Heart left ventricle (tissue), 16 donors: ENCODE measurements around the gene PREX1. TPM values are rescaled to one million over a fixed set of nuclear protein-coding genes. Genes with fewer than 3 reads are reported as not detected.

Experiments used
- ATAC-seq, 4 donors: fragments of 200-7000 bp; cut with Tn5 transposase; one replicate each; pipeline ENCODE4 v1.9.1; 2020 to 2022; ENCODE audit warnings: moderate library complexity in 4 of 4, mild to moderate bottlenecking in 3 of 4, moderate number of reproducible peaks in 1 of 4
- DNase-seq, 5 donors: peaks; one replicate each; pipeline ENCODE4 v3.0.0-alpha.2; 2020
- H3K27ac ChIP-seq, 12 donors: fragments of 200-600 bp; sonication (generic) in 4 of 12; one replicate each; pipeline versions ENCODE4 v1.5.0 to v1.8.0; 2016 to 2022; ENCODE audit warnings: mild to moderate bottlenecking in 2 of 12
- H3K27me3 ChIP-seq, 9 donors: fragments of 200-600 bp; sonication (generic) in 2 of 9; one replicate each; pipeline versions ENCODE4 v1.5.1 to v1.8.0; 2016 to 2022; ENCODE audit warnings: mild to moderate bottlenecking in 3 of 9
- H3K36me3 ChIP-seq, 9 donors: fragments of 200-600 bp; sonication (generic) in 2 of 9; one replicate each; pipeline versions ENCODE4 v1.5.0 to v1.8.0; 2018 to 2022; ENCODE audit warnings: mild to moderate bottlenecking in 2 of 9
- H3K4me1 ChIP-seq, 12 donors: fragments of 200-600 bp; sonication (generic) in 4 of 12; one replicate each; pipeline versions ENCODE4 v1.5.0 to v1.8.0; 2016 to 2022; ENCODE audit warnings: mild to moderate bottlenecking in 3 of 12
- H3K4me3 ChIP-seq, 12 donors: fragments of 200-600 bp; sonication (generic) in 4 of 12; one replicate each; pipeline versions ENCODE4 v1.5.0 to v1.8.0; 2017 to 2022; ENCODE audit warnings: mild to moderate bottlenecking in 9 of 12, moderate library complexity in 4 of 12
- H3K9me3 ChIP-seq, 12 donors: fragments of 200-600 bp; sonication (generic) in 4 of 12; one replicate each; pipeline versions ENCODE4 v1.5.0 to v1.8.0; 2016 to 2022; ENCODE audit warnings: mild to moderate bottlenecking in 1 of 12
- POLR2A ChIP-seq, 2 donors: fragments of 450-650 bp; IDR thresholded peaks; one replicate each; pipeline ENCODE4 v1.6.1; 2017; ENCODE audit warnings: antibody characterized with exemption in 2 of 2, mild to moderate bottlenecking in 2 of 2, moderate library complexity in 2 of 2
- WGBS, 4 donors: extraction: QIAGEN DNeasy Blood & Tissue Kit in 2 of 4; methylation state at CpG; one replicate each; pipeline versions ENCODE4 v1.1.5 to v1.1.7; 2013 to 2018; 5-methylcytosine and 5-hydroxymethylcytosine counted together
- intact Hi-C, 10 donors: fragments of 100-400 bp; cut with DNase I; formaldehyde crosslinking; loops; one replicate each; pipeline versions ENCODE4 v1.11.1 to v1.14.2; 2022
- polyA plus RNA-seq, 2 donors: library from polyadenylated mRNA; stranded (reverse); fragments of 200-250 nt; gene quantifications; one replicate each; pipeline ENCODE4 v1.2.3, GENCODE V29; 2013
- total RNA-seq, 9 donors: library from RNA; depleted of rRNA in 2 of 9; stranded (reverse); fragments of >200 nt in 2 of 9; fragmentation: NEBNext Ultra II Directional in 3 of 9; extraction: Animal tissue kit (Norgen Biotek cat#: 25700) in 3 of 9; gene quantifications; one replicate each; pipeline versions ENCODE4 v1.1.0 to v1.2.4, GENCODE V29; 2016 to 2023
- TF ChIP-seq, protein P1 (sequence below), 12 donors: fragments of 200-600 bp; sonication (generic) in 4 of 12; IDR thresholded peaks; one replicate each; pipeline versions ENCODE4 v1.5.0 to v1.8.0; 2018 to 2022; ENCODE audit warnings: antibody characterized with exemption in 12 of 12, mild to moderate bottlenecking in 5 of 12
- donor health status: ischemic (EF 13 %, LVEDD 7.1; RV severe dilation, severe dysfunction).
- donor health status: healthy with polysubstance abuse.
- donor health status: DM: no; HTN: yes; CAD: no.
- donor health status: DM: no; HTN: no; CAD: no.
- donor health status: ischemic (EF 25% LVEDD 6.9; RV normal size, moderate dysfunction).
- donor health status: ischemic (EF 25% LVEDD 5.7; RV mildly dilated, moderate dysfunction).
- donor health status: healthy.
- donor health status: DM: yes; HTN: yes; CAD: no.
- donor health status: ischemic (EF 35%, LVEDD 5.7; RV mildly dilated, moderate dysfunction).
- donor health status: nonischemic (EF 11% LVEDD 7.7; RV severe dilation, severe dysfunction).
- donor health status: DM: yes; HTN: yes; CAD: no.
- donor health status: PGD.
- donor health status: ischemic (EF 29% LVEDD 5.4; RV normal size, mild dysfunction).
- donor health status: nonischemic (EF 23%, LVEDD 6.1; RV moderate dilation, normal function).

PREX1 gene
- total and polyA plus RNA-seq, 11 donors, result 7.2 to 41.5 (median 11.9) TPM

DNA sequence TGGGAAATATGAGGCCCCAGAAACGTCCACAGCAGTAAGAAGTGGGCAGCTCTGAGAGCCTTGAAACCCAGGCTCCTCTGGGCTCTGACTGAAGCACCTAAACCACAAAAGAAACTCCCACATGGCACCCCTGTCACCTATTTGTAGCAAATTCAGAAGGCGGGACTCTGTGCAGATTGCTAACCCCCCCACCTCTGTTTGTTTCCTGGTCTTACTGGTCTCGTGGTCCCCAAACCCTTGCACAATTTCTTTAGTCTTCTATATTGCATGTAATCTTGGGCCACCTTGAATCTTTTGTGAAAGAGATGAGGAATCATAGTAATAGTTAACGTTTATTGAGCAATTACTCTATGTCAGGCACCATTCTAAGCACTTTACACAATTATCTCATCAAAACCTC lies 154.3 kb downstream of the PREX1 start:
- H3K27ac ChIP-seq, result no peak overlapping the region
- no peaks in the 10 kb centered on the region for H3K9me3 ChIP-seq
- TF ChIP-seq, protein P1, sequence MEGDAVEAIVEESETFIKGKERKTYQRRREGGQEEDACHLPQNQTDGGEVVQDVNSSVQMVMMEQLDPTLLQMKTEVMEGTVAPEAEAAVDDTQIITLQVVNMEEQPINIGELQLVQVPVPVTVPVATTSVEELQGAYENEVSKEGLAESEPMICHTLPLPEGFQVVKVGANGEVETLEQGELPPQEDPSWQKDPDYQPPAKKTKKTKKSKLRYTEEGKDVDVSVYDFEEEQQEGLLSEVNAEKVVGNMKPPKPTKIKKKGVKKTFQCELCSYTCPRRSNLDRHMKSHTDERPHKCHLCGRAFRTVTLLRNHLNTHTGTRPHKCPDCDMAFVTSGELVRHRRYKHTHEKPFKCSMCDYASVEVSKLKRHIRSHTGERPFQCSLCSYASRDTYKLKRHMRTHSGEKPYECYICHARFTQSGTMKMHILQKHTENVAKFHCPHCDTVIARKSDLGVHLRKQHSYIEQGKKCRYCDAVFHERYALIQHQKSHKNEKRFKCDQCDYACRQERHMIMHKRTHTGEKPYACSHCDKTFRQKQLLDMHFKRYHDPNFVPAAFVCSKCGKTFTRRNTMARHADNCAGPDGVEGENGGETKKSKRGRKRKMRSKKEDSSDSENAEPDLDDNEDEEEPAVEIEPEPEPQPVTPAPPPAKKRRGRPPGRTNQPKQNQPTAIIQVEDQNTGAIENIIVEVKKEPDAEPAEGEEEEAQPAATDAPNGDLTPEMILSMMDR (IDR thresholded peaks at IDR 0.05), result no peak
- no peak for TF ChIP-seq POLR2A (IDR thresholded peaks at IDR 0.05)
- DNase-seq, result no peak
- 89 to 93% (median 90%) methylated on average over 4 of the region's 4 CpGs for WGBS, 4 donors
- no peak overlapping the region for H3K4me3 ChIP-seq
- intact Hi-C loops, result no loop called here
- H3K4me1 ChIP-seq, result peaks cover 0 to 9% (median under 1%) of the 10 kb centered on the region in 12 donors
- no peaks in the 10 kb centered on the region for H3K27me3 ChIP-seq
- H3K36me3 ChIP-seq, result peaks cover 0 to 74% (median 3%) of the 10 kb centered on the region in 9 donors
- no peak for ATAC-seq

- Histone ChIP-seq H3K27ac (no peak overlapping the region), H3K4me1 (peaks cover 0 to 9% (median 2%) of the 10 kb centered on the region in 12 donors), H3K4me3 (no peak overlapping the region), H3K9me3 (no peaks in the 10 kb centered on the region), H3K27me3 (no peaks in the 10 kb centered on the region), H3K36me3 (peaks cover 0 to 69% (median 3%) of the 10 kb centered on the region in 9 donors)
- DNase-seq (no peak), ATAC-seq (no peak)
- intact Hi-C loops, result no loop called here
- 81 to 96% (median 95%) methylated on average over 8 of the region's 8 CpGs for WGBS, 4 donors
- TF ChIP-seq, protein P1 (IDR thresholded peaks at IDR 0.05), result no peak
- TF ChIP-seq POLR2A (IDR thresholded peaks at IDR 0.05), result no peak
Observed at GRCh38 chr20:48672324-48672723, 155.5 kb downstream of the PREX1 start.

- WGBS, 4 donors, result 82 to 98% (median 96%) methylated on average over 3 of the region's 3 CpGs
- intact Hi-C loops, result no loop called here
- Histone ChIP-seq H3K4me3 (no peak overlapping the region), H3K9me3 (no peaks in the 10 kb centered on the region), H3K36me3 (peaks cover 0 to 65% (median 0%) of the 10 kb centered on the region in 9 donors), H3K4me1 (peaks cover 0 to 9% (median 2%) of the 10 kb centered on the region in 12 donors), H3K27ac (no peak overlapping the region), H3K27me3 (no peaks in the 10 kb centered on the region)
- DNase-seq (no peak), ATAC-seq (no peak)
- TF ChIP-seq POLR2A (IDR thresholded peaks at IDR 0.05), result no peak
- TF ChIP-seq, protein P1 (IDR thresholded peaks at IDR 0.05), result no peak
Observed at GRCh38 chr20:48671141-48671540, 156.7 kb downstream of the PREX1 start.

GRCh38 chr20:48669946-48670605 lies 157.7 kb downstream of the PREX1 start:
- no peaks in the 10 kb centered on the region for H3K27me3 ChIP-seq
- TF ChIP-seq, protein P1 (IDR thresholded peaks at IDR 0.05), result no peak
- no peak for TF ChIP-seq POLR2A (IDR thresholded peaks at IDR 0.05)
- H3K4me1 ChIP-seq, result peaks cover 0 to 9% (median 2%) of the 10 kb centered on the region in 12 donors
- no peaks in the 10 kb centered on the region for H3K9me3 ChIP-seq
- ATAC-seq, result no peak
- WGBS, 4 donors, result 78 to 90% (median 85%) methylated on average over 10 to 11 of the region's 11 CpGs
- no peak overlapping the region for H3K4me3 ChIP-seq
- no peak overlapping the region for H3K27ac ChIP-seq
- intact Hi-C loops, result no loop called here
- no peak for DNase-seq
- peaks cover 0 to 62% (median 0%) of the 10 kb centered on the region in 9 donors for H3K36me3 ChIP-seq
